Ecto neural progenitor cell (in vitro differentiated cells): ENCODE measurements around the gene FALEC.

Experiments used
- DNase-seq: peaks from one replicate; pipeline ENCODE4 v3.0.0-alpha.2; 2018; ENCODE audit warnings: low spot score

FALEC gene

DNA sequence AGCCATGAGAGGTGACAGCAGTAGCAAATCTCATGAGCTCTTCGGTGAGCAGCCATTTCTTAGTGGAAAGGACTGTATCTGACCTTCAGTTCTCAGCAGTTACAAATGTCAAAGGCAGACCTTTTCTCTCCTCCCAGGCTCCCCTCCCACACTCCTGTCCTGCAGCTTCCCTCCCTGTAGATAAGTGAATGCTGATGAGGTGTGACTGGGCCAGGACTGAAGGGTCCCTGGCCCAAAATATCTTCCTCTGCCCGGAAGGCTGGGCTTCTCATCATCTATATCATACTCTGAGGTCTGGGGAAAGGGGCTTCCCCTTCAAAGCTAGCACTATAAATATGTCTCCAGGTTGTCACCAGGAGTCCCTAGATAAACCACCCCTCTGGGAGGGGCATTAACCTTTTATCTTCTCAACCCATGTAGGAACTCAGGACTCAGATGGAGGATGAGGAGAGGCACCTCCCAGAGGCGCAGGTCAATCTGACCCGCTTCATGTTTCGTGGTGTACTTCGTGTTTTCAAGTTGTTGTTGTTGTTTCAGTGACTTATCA is 30.0 kb downstream of the FALEC start:
- no peak for DNase-seq

DNA sequence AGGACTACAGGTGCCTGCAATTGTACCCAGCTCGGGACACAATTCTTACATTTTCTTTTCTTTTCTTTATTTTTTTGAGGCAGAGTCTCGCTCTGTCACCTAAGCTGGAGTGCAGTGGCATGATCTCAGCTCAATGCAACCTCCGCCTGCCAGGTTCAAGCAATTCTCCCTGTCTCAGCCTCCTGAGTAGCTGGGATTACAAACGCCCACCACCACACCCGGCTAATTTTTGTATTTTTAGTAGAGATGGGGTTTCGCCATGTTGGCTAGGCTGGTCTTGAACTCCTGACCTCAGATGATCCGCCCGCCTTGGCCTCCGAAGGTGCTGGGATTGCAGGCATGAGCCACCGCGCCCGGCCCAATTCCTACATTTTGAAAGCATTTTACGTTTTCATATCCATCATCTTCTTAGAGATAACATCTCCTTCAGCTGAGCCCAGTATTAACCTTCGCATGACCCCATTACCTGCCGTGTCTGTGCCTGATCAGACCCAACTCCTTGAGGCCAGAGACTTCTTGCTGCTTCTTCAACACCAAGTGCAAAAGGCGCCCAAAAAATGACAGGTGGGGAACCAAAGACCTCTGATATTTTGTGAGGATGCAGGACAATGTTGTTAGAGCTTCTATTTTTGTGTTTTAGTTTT is 30.9 kb downstream of the FALEC start:
- DNase-seq = no peak

DNA sequence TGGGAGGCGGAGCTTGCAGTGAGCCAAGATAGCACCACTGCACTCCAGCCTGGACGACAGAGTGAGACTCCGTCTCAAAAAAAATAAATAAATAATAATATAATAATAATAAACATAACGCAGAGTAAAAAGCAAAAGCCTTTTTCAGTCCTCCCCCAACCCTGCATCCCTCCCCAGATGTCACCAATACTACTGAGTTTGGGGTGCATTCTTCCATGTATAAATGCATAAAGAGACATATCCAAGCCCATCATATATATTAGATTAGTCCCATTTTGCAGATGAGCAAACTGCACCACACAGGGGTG is 32.7 kb downstream of the FALEC start:
- no peak for DNase-seq

DNA sequence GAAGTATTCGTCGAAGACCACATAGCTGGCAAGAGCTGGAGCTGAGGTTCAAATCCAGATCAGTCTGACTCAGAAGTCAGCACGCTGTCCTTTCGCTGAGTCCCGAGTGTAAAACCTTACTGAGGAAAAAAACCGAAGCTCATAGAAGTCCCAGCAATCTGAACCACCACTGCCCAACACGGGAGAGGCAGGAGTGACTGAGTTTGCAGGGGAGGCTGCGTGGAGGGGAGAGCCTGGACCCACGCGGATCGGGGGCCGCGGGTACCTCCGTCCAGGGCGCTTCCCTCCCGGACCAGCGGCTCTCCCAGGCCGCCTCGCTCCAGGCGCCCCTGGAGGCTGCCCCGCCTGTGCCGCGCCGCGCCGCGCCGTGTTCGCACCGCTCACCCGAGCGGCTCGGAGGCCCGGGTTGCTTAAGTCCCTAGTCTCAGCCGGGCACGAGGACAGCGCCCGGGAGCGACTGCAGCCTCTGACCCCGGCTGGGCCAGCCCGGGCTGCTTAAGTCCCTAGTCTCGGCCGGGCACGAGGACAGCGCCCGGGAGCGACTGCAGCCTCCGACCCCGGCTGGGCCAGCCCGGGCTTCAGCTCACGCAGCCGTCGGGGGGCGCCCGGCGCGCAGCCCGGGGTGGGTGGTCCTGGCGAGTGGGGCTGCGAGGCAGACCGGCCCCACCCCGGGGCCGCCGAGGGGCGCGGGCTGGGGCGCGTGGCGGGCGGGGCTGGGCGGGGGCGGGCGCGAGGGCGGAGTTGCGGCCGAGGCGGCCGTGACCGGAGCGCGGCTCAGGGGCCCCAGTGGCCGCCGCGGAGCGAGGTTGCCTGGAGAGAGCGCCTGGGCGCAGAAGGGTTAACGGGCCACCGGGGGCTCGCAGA is 33.3 kb downstream of the FALEC start, which contains the start of gene ADAMTSL4:
ADAMTSL4 (plus strand) TSS at position 777 of the 864 bp plus-strand sequence. CDS start 2,881 bp downstream, outside the sequence.
- peak; percentile 83 for DNase-seq

DNA sequence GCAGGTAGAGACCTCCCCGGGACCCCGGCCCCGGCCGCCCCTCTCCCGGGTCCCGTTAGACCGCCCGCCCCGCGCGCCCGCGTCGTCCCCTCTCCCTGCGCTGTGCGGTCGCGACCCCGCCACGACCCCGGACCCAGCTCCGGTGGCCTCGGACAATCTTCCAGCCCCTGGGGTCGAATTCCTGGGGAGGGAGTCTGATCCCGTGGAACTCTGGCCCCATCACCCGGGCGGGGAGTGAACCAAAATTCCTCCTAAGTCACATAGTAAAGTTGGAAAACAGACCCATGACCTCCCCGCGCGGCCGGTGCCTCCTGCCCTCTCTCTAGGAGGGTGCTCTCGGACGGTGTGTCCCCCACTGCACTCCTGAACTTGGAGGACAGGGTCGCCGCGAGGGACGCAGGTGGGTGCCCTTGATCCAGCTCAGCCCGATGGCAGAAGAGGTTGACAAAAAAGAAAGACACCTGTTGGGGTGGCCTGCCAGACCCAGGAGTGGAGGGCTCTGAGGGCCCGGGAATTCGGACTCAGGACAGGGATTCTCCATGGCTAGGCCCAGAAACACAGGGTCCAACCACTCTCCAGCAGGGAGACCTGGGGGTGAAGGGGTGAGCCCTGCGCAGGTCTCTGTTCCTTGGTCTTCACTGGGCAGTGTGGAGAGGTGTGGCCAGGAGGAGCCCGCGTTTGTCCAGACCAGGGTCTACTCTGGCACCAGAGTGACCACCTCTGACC is 34.1 kb downstream of the FALEC start:
- peak; percentile 75 for DNase-seq

DNA sequence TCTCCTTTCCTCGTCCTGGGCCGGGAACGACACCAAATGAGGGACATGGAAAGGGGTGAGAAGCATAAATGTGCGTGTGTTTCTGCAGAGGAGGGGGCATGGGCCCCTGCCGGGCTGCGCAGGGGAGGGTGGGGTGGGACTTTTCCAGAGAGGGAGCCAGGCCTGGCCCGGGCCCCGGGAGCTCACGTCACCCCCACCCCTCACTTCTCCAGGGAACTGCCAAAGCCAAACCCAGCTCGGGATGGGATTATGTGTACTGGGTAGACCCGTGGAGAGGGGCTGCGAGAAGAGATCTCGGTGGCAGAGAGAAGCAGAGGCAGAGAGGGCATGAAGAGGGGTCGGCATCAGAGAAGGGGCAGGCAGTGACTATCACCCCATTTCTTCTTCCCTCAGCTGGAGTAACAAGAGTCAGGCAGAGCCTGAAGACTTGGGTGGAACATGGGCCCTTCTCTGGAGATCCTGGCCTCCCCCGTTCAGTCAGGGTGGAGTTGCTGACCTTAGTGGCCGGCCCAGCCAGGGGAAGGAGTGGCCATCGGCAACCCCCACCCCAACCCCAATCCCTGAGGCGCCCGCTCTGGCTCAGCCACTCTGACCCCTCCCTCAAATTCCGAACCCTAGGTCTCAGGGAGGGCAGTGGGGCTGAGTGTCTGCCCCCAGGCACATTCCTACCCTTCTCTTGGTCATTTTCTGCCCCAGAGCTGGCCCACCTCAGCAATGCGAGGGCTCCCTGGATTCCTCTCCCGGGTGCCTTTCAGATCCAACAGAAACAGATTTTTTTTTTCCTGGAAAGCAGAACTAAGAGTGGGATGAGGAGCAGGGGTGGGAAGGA is 34.9 kb downstream of the FALEC start:
- peak; percentile 63 for DNase-seq

DNA sequence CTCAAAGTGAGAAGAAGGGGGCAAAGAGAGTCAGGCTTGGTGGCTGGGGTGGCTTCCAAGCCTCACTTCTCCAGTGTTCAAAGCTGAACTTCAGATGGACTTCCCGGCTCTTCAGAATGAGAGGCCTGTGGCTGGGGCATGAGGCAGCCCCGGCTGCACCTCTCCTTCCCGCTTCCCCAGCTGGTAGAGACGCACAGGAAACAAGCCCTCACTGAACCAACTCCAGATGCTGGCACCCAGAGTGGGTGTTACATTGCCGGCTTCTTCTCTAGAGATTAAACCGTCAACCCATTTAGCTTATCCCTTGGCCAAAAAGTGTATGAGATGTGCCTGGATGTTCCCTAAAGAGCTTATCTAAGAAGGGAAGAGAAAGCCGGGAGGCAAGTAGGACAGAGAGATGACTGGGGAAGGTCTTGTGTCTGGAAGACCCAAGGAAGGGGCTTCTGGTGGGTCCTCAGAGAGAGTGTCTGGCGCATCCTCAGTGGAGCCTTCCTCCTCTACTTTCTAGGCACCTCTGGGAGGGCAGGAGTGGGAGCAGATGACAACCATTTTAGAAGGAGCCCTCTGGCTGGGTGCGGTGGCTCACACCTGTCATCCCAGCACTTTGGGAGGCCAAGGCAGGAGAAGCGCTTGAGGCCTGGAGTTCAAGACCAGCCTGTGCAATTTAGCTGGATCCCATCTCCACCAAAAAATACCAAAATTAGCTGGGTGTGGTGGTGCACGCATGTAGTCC is 35.7 kb downstream of the FALEC start:
- DNase-seq = no peak

DNA sequence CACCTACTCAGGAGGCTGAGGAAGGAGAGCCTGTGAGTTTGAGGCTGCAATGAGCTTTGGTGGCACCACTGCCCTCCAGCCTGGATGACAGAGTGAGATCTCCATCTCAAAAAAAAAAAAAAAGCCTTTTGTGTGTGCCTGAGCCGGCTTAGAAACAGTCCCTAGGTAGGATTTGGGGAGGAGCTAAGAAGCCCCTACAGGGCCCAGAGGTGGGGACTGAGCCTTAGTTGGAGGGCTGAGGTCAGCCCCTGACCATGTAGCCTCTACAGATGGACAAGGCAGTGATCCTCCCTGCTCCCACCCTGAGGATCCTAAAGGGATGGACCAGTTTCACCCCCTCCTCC is 36.2 kb downstream of the FALEC start:
- no peak for DNase-seq

DNA sequence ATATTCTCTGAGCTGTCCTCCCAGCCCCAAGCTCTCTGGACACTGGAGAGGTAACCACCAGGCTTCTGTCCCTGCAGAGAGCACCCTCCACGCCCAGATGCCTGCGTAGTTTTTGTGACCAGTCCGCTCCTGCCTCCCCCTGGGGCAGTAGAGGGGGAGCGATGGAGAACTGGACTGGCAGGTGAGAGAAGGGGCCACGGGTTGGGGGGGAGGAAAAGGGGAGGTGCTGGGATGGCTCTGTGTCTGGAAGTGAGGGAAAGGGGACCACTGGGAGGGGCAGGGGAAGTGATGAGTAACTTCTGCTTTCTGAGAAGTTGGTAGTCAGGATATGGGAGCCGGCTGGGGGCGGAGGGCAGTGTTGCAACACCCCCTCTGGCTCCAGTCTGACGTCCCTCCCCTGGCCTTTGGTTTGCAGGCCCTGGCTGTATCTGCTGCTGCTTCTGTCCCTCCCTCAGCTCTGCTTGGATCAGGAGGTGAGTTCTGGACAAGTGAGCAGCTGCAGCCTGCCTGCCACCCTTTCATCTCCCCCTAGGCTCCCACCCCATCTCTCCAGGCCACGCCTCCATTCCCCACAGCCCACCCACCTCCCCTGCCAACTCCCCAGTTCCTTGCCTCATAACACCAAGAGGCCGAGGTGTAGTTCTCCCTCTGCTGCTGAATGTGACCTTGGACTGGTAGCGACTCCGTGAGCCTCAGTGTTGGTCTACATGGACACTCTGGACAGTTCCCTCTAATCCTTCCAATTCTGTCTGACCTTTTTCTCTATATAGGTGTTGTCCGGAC is 36.8 kb downstream of the FALEC start:
- peak; percentile 62 for DNase-seq

DNA sequence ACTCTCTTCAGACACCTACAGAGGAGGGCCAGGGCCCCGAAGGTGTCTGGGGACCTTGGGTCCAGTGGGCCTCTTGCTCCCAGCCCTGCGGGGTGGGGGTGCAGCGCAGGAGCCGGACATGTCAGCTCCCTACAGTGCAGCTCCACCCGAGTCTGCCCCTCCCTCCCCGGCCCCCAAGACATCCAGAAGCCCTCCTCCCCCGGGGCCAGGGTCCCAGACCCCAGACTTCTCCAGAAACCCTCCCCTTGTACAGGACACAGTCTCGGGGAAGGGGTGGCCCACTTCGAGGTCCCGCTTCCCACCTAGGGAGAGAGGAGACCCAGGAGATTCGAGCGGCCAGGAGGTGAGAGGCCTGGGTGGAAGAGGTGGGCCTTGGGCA is 37.3 kb downstream of the FALEC start:
- no peak for DNase-seq

DNA sequence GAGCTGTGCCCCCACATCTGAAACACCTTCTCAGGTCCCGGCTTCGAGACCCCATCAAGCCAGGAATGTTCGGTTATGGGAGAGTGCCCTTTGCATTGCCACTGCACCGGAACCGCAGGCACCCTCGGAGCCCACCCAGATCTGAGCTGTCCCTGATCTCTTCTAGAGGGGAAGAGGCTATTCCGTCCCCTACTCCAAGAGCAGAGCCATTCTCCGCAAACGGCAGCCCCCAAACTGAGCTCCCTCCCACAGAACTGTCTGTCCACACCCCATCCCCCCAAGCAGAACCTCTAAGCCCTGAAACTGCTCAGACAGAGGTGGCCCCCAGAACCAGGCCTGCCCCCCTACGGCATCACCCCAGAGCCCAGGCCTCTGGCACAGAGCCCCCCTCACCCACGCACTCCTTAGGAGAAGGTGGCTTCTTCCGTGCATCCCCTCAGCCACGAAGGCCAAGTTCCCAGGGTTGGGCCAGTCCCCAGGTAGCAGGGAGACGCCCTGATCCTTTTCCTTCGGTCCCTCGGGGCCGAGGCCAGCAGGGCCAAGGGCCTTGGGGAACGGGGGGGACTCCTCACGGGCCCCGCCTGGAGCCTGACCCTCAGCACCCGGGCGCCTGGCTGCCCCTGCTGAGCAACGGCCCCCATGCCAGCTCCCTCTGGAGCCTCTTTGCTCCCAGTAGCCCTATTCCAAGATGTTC is 38.0 kb downstream of the FALEC start:
- DNase-seq = no peak

DNA sequence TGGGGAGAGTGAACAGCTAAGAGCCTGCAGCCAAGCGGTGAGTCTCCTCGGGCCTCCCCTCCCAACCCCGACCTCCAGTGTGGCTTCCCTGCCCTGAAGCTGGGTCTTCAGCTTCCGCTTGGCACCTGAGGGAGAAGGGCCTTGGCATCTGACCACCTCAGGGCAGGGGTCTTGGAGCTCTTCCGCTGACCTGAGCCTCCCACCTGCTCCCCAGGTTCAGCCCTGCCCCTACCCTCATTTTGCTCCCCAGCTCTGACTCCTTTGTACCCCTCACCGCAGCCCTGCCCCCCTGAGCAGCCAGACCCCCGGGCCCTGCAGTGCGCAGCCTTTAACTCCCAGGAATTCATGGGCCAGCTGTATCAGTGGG is 38.5 kb downstream of the FALEC start:
- no peak for DNase-seq

DNA sequence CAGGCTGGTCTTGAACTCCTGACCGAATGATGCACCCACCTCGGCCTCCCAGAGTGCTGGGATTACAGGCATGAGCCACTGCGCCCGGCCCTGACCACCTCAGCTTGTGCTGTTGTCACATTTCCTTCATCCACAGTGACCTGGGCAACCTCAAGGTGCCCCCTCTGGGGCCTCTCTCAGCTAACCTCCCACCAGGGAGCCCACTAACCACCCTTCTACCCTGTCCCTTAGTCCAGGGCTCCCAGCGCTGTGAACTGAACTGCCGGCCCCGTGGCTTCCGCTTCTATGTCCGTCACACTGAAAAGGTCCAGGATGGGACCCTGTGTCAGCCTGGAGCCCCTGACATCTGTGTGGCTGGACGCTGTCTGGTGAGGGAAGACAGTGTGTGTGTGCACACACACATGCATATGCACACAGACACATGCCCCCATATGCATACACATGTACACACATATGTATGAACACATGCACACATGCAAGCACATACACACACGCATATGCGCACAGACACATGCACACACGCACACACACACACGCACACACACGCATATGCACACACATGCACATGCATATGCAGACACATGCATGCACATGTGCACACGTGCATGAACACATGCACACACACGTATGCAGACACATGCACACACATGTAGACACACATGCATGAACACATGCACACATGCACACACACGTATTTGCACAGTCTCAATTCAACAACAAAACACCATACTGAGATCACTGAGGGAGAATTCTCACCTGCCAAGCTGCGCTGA is 39.8 kb downstream of the FALEC start:
- DNase-seq = no peak

DNA sequence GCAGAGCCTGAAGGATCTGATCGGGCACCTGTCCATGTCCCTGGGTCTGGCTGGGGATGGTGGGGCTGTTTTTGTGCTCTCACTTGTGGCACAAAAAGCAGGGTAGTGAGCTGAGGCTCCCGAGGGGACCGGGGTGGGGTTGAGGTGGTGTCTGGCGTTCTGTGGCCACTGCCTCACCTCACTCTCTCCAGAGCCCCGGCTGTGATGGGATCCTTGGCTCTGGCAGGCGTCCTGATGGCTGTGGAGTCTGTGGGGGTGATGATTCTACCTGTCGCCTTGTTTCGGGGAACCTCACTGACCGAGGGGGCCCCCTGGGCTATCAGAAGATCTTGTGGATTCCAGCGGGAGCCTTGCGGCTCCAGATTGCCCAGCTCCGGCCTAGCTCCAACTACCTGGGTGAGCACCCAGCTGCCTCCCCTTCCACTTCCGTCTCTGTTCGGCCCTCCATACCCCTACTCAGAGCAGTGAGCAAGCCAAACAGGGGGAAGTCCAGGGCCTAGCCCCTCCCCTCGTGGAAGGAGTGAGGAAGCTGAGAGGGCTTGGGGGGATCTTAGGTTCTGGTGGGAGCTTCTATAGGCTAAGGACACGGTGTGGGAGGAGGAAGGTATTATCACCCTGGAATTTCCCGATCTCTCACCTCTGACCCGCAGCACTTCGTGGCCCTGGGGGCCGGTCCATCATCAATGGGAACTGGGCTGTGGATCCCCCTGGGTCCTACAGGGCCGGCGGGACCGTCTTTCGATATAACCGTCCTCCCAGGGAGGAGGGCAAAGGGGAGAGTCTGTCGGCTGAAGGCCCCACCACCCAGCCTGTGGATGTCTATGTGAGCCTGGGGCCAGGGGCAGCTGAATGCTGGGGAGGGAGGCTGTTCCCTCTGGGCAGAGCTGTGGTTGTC is 40.7 kb downstream of the FALEC start:
- peak; percentile 60 for DNase-seq

DNA sequence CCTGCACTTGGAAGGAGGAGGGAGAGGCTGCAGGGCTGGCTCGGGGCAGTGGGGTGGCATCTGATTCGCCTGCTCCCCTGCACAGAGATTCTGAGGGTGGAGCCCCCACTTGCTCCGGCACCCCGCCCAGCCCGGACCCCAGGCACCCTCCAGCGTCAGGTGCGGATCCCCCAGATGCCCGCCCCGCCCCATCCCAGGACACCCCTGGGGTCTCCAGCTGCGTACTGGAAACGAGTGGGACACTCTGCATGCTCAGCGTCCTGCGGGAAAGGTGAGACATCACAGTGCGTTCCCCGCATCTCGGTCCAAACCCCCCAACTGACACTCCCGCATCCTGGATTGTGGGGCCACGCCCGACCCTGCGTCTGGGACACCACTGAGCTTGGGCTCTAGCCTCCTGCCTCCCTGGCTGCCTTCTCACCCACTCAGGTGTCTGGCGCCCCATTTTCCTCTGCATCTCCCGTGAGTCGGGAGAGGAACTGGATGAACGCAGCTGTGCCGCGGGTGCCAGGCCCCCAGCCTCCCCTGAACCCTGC is 41.6 kb downstream of the FALEC start:
- no peak for DNase-seq

DNA sequence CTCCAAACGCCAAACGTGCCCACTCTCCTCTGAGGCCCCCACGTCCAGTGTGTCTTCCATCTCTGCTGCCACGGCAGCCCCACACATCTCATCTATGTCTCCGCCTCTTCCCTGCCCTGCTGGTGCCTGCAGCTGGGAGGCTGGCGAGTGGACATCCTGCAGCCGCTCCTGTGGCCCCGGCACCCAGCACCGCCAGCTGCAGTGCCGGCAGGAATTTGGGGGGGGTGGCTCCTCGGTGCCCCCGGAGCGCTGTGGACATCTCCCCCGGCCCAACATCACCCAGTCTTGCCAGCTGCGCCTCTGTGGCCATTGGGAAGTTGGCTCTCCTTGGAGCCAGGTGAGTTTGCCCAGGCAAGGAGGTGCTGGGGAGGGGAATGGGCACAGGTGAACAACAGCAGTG is 42.3 kb downstream of the FALEC start:
- DNase-seq = no peak

DNA sequence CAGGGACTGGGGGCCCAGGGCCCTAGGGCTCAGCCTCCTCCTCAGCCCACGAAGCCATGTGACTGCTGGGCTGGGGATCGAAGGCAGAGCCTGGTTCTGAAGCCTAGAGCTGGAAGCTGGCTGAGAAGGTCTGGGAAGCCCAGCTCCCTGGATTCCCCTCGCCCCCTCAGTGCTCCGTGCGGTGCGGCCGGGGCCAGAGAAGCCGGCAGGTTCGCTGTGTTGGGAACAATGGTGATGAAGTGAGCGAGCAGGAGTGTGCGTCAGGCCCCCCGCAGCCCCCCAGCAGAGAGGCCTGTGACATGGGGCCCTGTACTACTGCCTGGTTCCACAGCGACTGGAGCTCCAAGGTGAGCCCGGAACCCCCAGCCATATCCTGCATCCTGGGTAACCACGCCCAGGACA is 42.8 kb downstream of the FALEC start:
- DNase-seq = no peak
